Measurements from ENCODE around the gene FAHD2A. TPM values are rescaled to one million over a fixed set of nuclear protein-coding genes. Genes with fewer than 3 reads are reported as not detected.
A peak's percentile ranks its signal among the peaks of the same experiment; 100 is the strongest.

The FAHD2A gene
- total and polyA plus RNA-seq, 2 of the 8 experiments (the other 6 are each of a cell fraction or from before 2014, with no cell fraction given), result 24.2 to 26.7 TPM

DNA sequence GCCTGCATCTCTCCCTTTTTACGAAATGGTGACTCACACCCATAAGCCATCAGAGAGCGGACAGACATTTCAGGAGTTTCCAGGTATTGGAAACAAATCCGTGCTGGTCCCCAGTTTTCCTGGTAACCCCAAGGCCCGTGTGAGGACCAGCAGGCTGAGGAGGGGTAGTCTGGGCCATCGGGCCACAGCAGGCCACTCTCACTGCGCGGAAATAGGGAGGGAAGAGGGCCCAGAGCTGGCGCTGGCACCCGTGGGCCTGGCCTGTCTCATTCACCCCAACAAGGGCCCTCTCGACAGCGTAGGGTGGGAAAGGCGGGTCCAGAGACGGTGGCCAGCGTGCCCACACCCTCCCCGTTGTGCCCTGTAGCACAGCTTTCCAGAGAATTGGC is 13.7 kb upstream of the FAHD2A start:
- no peaks in the 10 kb centered on the region for H3K23me2 ChIP-seq (ENCODE audit: low read depth, low read length)
- no peak overlapping the region for H3K23ac ChIP-seq (ENCODE audit: insufficient read length)
- no peak overlapping the region for H2BK5ac ChIP-seq (ENCODE audit: low read depth, low read length)
- peaks cover 0 to 2% (median 0%) of the 10 kb centered on the region in 4 experiments; a peak in 1 of 7 replicates for H3K27me3 ChIP-seq (replicated peaks in 1 of 4; ENCODE audit: control insufficient read depth in 3 of 4, extremely low read depth in 1 of 4, insufficient read depth in 3 of 4, low read length in 3 of 4)
- no peaks in the 10 kb centered on the region for H3K79me2 ChIP-seq (ENCODE audit: control insufficient read depth in 1 of 2, insufficient read depth in 2 of 2, low read length in 2 of 2)
- CTCF ChIA-PET (ENCODE audit: partially characterized antibody), result interaction anchor here (0.8 to 1.3 kb wide), 4 partner anchors 9 to 157 kb away, joined by 3 to 5 read pairs (median 4); no protein-coding TSS in a partner anchor
- H3K27ac ChIP-seq (ENCODE audit: low read depth, low read length), result no peak overlapping the region
- H2BK20ac ChIP-seq (ENCODE audit: low read length), result no peak overlapping the region
- H3K4me1 ChIP-seq (replicated peaks in 1 of 4; ENCODE audit: control insufficient read depth in 3 of 4, insufficient read depth in 4 of 4, low read length in 3 of 4), result no peaks in the 10 kb centered on the region; a peak in 1 of 7 replicates
- peaks cover 55 to 87% of the 10 kb centered on the region in 2 experiments for H3K9me3 ChIP-seq (ENCODE audit: insufficient read depth in 2 of 2, low read depth in 1 of 2, low read length in 1 of 2)
- FAIRE-seq, result no peak
- no peak overlapping the region for H2BK120ac ChIP-seq (replicated peaks; ENCODE audit: low read depth, low read length)
- no peak overlapping the region for H2AFZ ChIP-seq (ENCODE audit: low read length)
- H3K9ac ChIP-seq (replicated peaks in 1 of 4; ENCODE audit: extremely low read depth in 1 of 4, low read depth in 3 of 4, low read length in 3 of 4), result no peak overlapping the region
- no peak overlapping the region for H4K91ac ChIP-seq (replicated peaks; ENCODE audit: insufficient read length, low read length)
- no peaks in the 10 kb centered on the region for H3K36me3 ChIP-seq (ENCODE audit: control insufficient read depth in 2 of 4, insufficient read depth in 4 of 4, low read length in 3 of 4)
- H3K4me3 ChIP-seq (ENCODE audit: extremely low read depth in 1 of 4, insufficient read depth in 2 of 4, low read depth in 3 of 4, low read length in 4 of 4), result no peak overlapping the region
- no peaks in the 10 kb centered on the region for H4K20me1 ChIP-seq (replicated peaks in 1 of 2; ENCODE audit: control insufficient read depth in 1 of 2, insufficient read depth in 2 of 2, low read length in 2 of 2)
- H2AK5ac ChIP-seq (ENCODE audit: low read depth, low read length), result no peak overlapping the region
- H3K4me2 ChIP-seq (ENCODE audit: insufficient read depth in 1 of 2, low read depth in 2 of 2, low read length in 2 of 2), result peak overlapping the region in 1 of 2 experiments; percentile 13; a peak in 1 of 4 replicates
- H3K14ac ChIP-seq (ENCODE audit: insufficient read length), result no peak overlapping the region
- no peak overlapping the region for H4K5ac ChIP-seq (ENCODE audit: insufficient read length, low read depth, low read length)
- H4K8ac ChIP-seq (ENCODE audit: extremely low read depth, insufficient read depth, low read length), result peak overlapping the region; percentile 93
- no peak overlapping the region for H2BK15ac ChIP-seq (ENCODE audit: low read length)
- H3K18ac ChIP-seq (ENCODE audit: extremely low read depth, low read length), result no peak overlapping the region
- POLR2A ChIA-PET (ENCODE audit: partially characterized antibody), result no interaction called here
- no peak overlapping the region for H3K56ac ChIP-seq (replicated peaks; ENCODE audit: insufficient read length, low read depth, low read length)
- WGBS, 2 experiments (ENCODE audit: extremely low coverage in 1 of 2, insufficient coverage in 1 of 2, insufficient read length in 1 of 2, insufficient replicate concordance in 2 of 2, low coverage in 1 of 2, low lambda C conversion rate in 2 of 2, missing lambda C conversion rate in 1 of 2), result 58% methylated on average over 14 of the region's 15 CpGs; no CpG with 5 or more reads in 1 of the 2 experiments
- H3K4ac ChIP-seq (replicated peaks; ENCODE audit: insufficient read length, low read depth, low read length), result no peak overlapping the region
- no peak overlapping the region for H2BK12ac ChIP-seq (ENCODE audit: low read depth, low read length)
- no peak for DNase-seq (ENCODE audit: low read depth in 1 of 2, low spot score in 2 of 2)
- H3K79me1 ChIP-seq (ENCODE audit: low read depth, low read length), result no peaks in the 10 kb centered on the region
- TF ChIP-seq CREB1 (IDR thresholded peaks at IDR 0.05) (no peak), GTF2F1 (IDR thresholded peaks at IDR 0.05; ENCODE audit: borderline replicate concordance, low read depth, low read length) (no peak), JUN (IDR thresholded peaks at IDR 0.05; ENCODE audit: low read depth, low read length) (no peak), TCF12 (IDR thresholded peaks at IDR 0.05; ENCODE audit: low read depth, low read length) (no peak), RAD21 (IDR thresholded peaks at IDR 0.05 in 1 of 2, conservative IDR thresholded peaks at IDR 0.05 in 1 of 2; ENCODE audit: low read depth in 2 of 2, low read length in 2 of 2) (no peak), CHD1 (IDR thresholded peaks at IDR 0.05; ENCODE audit: low read depth, low read length) (no peak), HDAC6 (IDR thresholded peaks at IDR 0.05; ENCODE audit: low read depth, low read length) (no peak), NRF1 (IDR thresholded peaks at IDR 0.05; ENCODE audit: low read depth, low read length) (no peak), HDAC2 (IDR thresholded peaks at IDR 0.05; ENCODE audit: borderline replicate concordance in 1 of 2, low read depth in 2 of 2, low read length in 2 of 2) (no peak), CBX8 (IDR thresholded peaks at IDR 0.05; ENCODE audit: borderline replicate concordance, low read depth, low read length) (no peak), RFX5 (IDR thresholded peaks at IDR 0.05; ENCODE audit: borderline replicate concordance, low read depth, low read length) (no peak)
- TF ChIP-seq, protein P1, sequence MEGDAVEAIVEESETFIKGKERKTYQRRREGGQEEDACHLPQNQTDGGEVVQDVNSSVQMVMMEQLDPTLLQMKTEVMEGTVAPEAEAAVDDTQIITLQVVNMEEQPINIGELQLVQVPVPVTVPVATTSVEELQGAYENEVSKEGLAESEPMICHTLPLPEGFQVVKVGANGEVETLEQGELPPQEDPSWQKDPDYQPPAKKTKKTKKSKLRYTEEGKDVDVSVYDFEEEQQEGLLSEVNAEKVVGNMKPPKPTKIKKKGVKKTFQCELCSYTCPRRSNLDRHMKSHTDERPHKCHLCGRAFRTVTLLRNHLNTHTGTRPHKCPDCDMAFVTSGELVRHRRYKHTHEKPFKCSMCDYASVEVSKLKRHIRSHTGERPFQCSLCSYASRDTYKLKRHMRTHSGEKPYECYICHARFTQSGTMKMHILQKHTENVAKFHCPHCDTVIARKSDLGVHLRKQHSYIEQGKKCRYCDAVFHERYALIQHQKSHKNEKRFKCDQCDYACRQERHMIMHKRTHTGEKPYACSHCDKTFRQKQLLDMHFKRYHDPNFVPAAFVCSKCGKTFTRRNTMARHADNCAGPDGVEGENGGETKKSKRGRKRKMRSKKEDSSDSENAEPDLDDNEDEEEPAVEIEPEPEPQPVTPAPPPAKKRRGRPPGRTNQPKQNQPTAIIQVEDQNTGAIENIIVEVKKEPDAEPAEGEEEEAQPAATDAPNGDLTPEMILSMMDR (IDR thresholded peaks at IDR 0.05; ENCODE audit: control extremely low read depth in 1 of 3, insufficient read depth in 1 of 3, low read depth in 1 of 3, low read length in 3 of 3), result no peak
